ENCODE data around the gene DMD. TPM values are rescaled to one million over a fixed set of nuclear protein-coding genes. Genes with fewer than 3 reads are reported as not detected.

DMD gene
- total RNA-seq, 2 experiments from 2014 or later, result 0.27 to 0.49 TPM

DNA sequence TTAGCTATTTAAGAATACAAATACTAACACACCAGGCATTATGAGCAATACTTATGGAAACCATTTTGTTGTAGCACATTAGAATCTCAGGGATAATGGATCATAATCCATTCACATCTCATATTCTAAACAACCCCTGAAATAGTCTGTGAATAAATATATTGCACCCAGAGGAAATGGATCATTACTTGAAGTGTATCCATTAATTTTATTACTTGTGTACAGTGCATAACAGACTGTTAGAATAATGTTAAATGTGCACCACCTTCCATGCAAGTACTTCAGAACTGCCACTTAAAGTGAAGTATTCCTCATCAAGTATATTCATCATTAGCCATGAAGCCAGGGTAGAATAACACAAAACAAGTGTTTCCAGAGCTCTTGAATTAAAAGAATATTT, 715.5 kb downstream of the DMD start:
- no peak overlapping the region for H3K27ac Mint-ChIP-seq
- intact Hi-C loops (cut with micrococcal nuclease), result no loop called here
- H3K27me3 Mint-ChIP-seq, result no peaks in the 10 kb centered on the region
- ATAC-seq (no peak), DNase-seq (no peak)
- no peaks in the 10 kb centered on the region for H3K9me3 Mint-ChIP-seq
- TF ChIP-seq, protein P1, sequence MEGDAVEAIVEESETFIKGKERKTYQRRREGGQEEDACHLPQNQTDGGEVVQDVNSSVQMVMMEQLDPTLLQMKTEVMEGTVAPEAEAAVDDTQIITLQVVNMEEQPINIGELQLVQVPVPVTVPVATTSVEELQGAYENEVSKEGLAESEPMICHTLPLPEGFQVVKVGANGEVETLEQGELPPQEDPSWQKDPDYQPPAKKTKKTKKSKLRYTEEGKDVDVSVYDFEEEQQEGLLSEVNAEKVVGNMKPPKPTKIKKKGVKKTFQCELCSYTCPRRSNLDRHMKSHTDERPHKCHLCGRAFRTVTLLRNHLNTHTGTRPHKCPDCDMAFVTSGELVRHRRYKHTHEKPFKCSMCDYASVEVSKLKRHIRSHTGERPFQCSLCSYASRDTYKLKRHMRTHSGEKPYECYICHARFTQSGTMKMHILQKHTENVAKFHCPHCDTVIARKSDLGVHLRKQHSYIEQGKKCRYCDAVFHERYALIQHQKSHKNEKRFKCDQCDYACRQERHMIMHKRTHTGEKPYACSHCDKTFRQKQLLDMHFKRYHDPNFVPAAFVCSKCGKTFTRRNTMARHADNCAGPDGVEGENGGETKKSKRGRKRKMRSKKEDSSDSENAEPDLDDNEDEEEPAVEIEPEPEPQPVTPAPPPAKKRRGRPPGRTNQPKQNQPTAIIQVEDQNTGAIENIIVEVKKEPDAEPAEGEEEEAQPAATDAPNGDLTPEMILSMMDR (IDR thresholded peaks at IDR 0.05), result no peak
- no peak overlapping the region for H3K4me3 Mint-ChIP-seq
- H3K4me1 Mint-ChIP-seq (ENCODE audit: low read depth), result no peaks in the 10 kb centered on the region
- no peaks in the 10 kb centered on the region for H3K36me3 Mint-ChIP-seq (ENCODE audit: low read depth)
- CTCF ChIA-PET, result no interaction called here
- POLR2A ChIA-PET, result no interaction called here

DNA sequence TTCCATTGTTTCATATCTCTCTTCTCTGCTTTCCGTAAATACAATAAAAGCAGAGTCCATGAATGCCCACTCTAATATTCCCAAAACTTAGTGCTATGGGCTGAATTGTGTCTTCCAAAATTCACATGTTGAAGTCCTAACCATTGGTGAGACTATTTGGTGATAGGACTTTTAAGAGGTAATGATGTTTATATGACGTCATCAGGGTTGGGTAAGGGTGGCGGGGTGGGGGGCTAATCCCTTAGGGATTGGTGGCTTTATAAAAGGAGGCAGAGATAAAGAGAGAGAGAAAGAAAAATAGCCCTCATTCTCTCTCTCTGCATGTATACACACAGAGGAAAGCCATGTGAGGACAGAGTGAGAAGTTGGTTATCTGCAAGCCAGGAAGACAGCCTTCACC, 722.2 kb downstream of the DMD start:
- no peaks in the 10 kb centered on the region for H3K27me3 Mint-ChIP-seq
- POLR2A ChIA-PET, result no interaction called here
- CTCF ChIA-PET, result no interaction called here

DNA sequence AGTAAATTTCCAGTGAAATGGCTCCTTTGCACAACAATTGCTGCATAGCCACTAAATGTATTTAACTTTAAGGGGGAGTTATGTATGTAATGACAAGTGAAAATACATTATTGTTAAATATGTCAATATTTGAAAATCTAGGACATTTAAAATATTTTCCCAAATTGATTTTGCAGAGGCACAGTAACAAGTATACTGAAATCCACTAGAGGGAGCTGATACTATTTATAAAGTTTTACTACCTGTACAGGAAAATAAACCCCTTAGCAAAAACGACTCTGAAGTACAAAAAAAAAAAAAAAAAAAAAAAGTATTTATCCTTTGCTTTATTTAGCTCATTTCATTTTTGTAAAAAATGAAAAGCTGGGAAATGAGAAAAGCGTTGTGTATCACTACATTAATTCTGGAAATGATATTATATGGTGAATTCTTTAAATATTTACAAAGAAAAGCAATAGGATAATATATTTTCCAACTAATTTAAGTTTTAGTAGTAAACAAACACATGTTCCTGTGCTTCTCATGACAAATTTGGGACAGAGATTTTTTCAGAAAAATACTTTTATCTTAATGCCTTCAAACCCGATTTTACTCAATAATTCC, 727.7 kb downstream of the DMD start:
- DNase-seq (no peak), ATAC-seq (no peak)
- Mint-ChIP-seq H3K27ac (no peak overlapping the region), H3K4me3 (no peak overlapping the region), H3K9me3 (no peaks in the 10 kb centered on the region), H3K36me3 (ENCODE audit: low read depth) (no peaks in the 10 kb centered on the region), H3K4me1 (ENCODE audit: low read depth) (no peaks in the 10 kb centered on the region), H3K27me3 (no peaks in the 10 kb centered on the region)
- TF ChIP-seq, protein P1 (IDR thresholded peaks at IDR 0.05), result no peak
- intact Hi-C loops (cut with micrococcal nuclease), result no loop called here
- POLR2A ChIA-PET, result no interaction called here
- CTCF ChIA-PET, result no interaction called here

More for the DNA sequence above, 722.2 kb downstream of the DMD start:
- TF ChIP-seq, protein P1 (IDR thresholded peaks at IDR 0.05), result no peak
- Mint-ChIP-seq H3K27ac (no peak overlapping the region), H3K36me3 (ENCODE audit: low read depth) (no peaks in the 10 kb centered on the region), H3K9me3 (peaks cover 2% of the 10 kb centered on the region), H3K4me3 (no peak overlapping the region), H3K4me1 (ENCODE audit: low read depth) (no peaks in the 10 kb centered on the region)
- no peak for DNase-seq
- ATAC-seq, result no peak
- intact Hi-C loops (cut with micrococcal nuclease), result no loop called here

DNA sequence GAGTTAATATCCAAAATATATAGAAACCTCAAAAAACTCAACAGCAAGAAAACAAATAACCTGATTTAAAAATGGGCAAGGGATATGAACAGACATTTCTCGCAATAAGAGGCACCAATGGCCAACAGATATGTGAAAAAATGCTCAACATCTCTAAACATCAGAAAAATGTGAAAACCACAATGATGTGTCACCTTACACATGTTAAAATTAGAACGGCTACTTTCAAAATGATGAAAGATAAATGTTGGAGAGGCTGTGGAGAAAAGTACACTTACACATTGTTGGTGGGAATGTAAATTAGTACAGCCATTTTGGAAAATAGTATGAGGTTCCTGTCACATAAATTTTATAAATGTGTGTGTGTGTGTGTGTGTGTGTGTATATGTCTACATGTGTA, 731.3 kb downstream of the DMD start:
- intact Hi-C loops (cut with micrococcal nuclease), result no loop called here
- TF ChIP-seq, protein P1 (IDR thresholded peaks at IDR 0.05), result no peak
- H3K36me3 Mint-ChIP-seq (ENCODE audit: low read depth), result no peaks in the 10 kb centered on the region
- H3K9me3 Mint-ChIP-seq, result no peaks in the 10 kb centered on the region
- DNase-seq, result no peak
- H3K27me3 Mint-ChIP-seq, result no peaks in the 10 kb centered on the region
- no peak for ATAC-seq
- ChIA-PET POLR2A (no interaction called here), CTCF (interaction anchor here (0.5 kb wide), 1 partner anchor 48 kb away, joined by 3 read pairs; no protein-coding TSS in a partner anchor)
- no peak overlapping the region for H3K27ac Mint-ChIP-seq
- no peaks in the 10 kb centered on the region for H3K4me1 Mint-ChIP-seq (ENCODE audit: low read depth)
- H3K4me3 Mint-ChIP-seq, result no peak overlapping the region

DNA sequence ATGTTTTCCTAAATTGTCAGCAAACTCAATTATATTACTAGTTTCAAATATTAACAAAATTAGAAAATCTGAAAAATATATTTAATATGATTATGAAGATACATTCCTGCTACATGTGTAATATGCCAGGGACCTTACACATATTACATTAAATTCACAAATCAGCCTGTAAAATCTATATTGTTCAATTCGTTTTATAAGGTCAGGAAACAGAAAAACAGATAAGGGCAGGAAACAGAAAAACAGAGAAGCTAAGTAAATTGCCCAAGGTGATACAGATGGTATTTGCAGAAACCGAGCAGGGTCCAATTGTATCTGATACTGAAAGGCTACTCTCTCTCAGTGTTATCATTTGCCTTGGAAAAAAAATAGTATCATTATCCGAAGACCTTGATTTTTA, 739.0 kb downstream of the DMD start:
- ChIA-PET CTCF (no interaction called here), POLR2A (no interaction called here)
- Mint-ChIP-seq H3K9me3 (no peaks in the 10 kb centered on the region), H3K27ac (no peak overlapping the region), H3K27me3 (no peaks in the 10 kb centered on the region), H3K36me3 (ENCODE audit: low read depth) (no peaks in the 10 kb centered on the region), H3K4me1 (ENCODE audit: low read depth) (no peaks in the 10 kb centered on the region), H3K4me3 (no peak overlapping the region)
- ATAC-seq, result no peak
- TF ChIP-seq, protein P1 (IDR thresholded peaks at IDR 0.05), result no peak
- intact Hi-C loops (cut with micrococcal nuclease), result no loop called here
- no peak for DNase-seq
